ENCODE measurements around the gene MAPKBP1. TPM values are rescaled to one million over a fixed set of nuclear protein-coding genes. Genes with fewer than 3 reads are reported as not detected.

The MAPKBP1 gene
- total RNA-seq, 6 experiments from 2014 or later, result 4.3 to 7.9 (median 5.7) TPM

- no peaks in the 10 kb centered on the region for H3K4me1 ChIP-seq
- H3K36me3 ChIP-seq, result no peaks in the 10 kb centered on the region
- no peak overlapping the region for H3K4me3 ChIP-seq
- WGBS (ENCODE audit: insufficient coverage, low coverage, low lambda C conversion rate, missing lambda C conversion rate), result 60% methylated on average over 3 of the region's 30 CpGs
- no peak overlapping the region for H3K27ac ChIP-seq
- TF ChIP-seq CTCF (IDR thresholded peaks at IDR 0.05), result no peak
- TF ChIP-seq POLR2A (IDR thresholded peaks at IDR 0.05), result no peak
- DNase-seq, result no peak
- H3K27me3 ChIP-seq, result no peaks in the 10 kb centered on the region
- intact Hi-C loops (cut with DNase I), result no loop called here
- no peak for ATAC-seq
- H3K9me3 ChIP-seq, result no peaks in the 10 kb centered on the region
Observed at GRCh38 chr15:41855261-41855961, 81.1 kb downstream of the MAPKBP1 start.

GRCh38 chr15:41856262-41856661, 82.0 kb downstream of the MAPKBP1 start:
- no peaks in the 10 kb centered on the region for H3K27me3 ChIP-seq
- no peak for TF ChIP-seq CTCF (IDR thresholded peaks at IDR 0.05)
- no peak for TF ChIP-seq POLR2A (IDR thresholded peaks at IDR 0.05)
- no CpG with 5 or more reads among the region's 17 CpGs for WGBS (ENCODE audit: insufficient coverage, low coverage, low lambda C conversion rate, missing lambda C conversion rate)

GRCh38 chr15:41856716-41857115, 82.4 kb downstream of the MAPKBP1 start:
- H3K36me3 ChIP-seq, result no peaks in the 10 kb centered on the region
- no peak for ATAC-seq
- no peaks in the 10 kb centered on the region for H3K4me1 ChIP-seq
- H3K27me3 ChIP-seq, result no peaks in the 10 kb centered on the region
- intact Hi-C loops (cut with DNase I), result no loop called here
- no peaks in the 10 kb centered on the region for H3K9me3 ChIP-seq
- no peak overlapping the region for H3K4me3 ChIP-seq
- H3K27ac ChIP-seq, result no peak overlapping the region
- WGBS (ENCODE audit: insufficient coverage, low coverage, low lambda C conversion rate, missing lambda C conversion rate), result 60% methylated on average over 1 of the region's 12 CpGs
- TF ChIP-seq POLR2A (IDR thresholded peaks at IDR 0.05) (no peak), CTCF (IDR thresholded peaks at IDR 0.05) (no peak)
- no peak for DNase-seq

More at GRCh38 chr15:41856262-41856661, 82.0 kb downstream of the MAPKBP1 start:
- DNase-seq, result no peak
- no peaks in the 10 kb centered on the region for H3K4me1 ChIP-seq
- no peaks in the 10 kb centered on the region for H3K9me3 ChIP-seq
- H3K4me3 ChIP-seq, result no peak overlapping the region
- intact Hi-C loops (cut with DNase I), result no loop called here
- ATAC-seq, result no peak
- no peak overlapping the region for H3K27ac ChIP-seq
- H3K36me3 ChIP-seq, result no peaks in the 10 kb centered on the region

- H3K27ac ChIP-seq, result no peak overlapping the region
- no peak for DNase-seq
- no peaks in the 10 kb centered on the region for H3K27me3 ChIP-seq
- ATAC-seq, result no peak
- H3K9me3 ChIP-seq, result no peaks in the 10 kb centered on the region
- TF ChIP-seq POLR2A (IDR thresholded peaks at IDR 0.05) (no peak), CTCF (IDR thresholded peaks at IDR 0.05) (no peak)
- intact Hi-C loops (cut with DNase I), result no loop called here
- no peak overlapping the region for H3K4me3 ChIP-seq
- no peaks in the 10 kb centered on the region for H3K4me1 ChIP-seq
- 20% methylated on average over 1 of the region's 9 CpGs for WGBS (ENCODE audit: insufficient coverage, low coverage, low lambda C conversion rate, missing lambda C conversion rate)
- no peaks in the 10 kb centered on the region for H3K36me3 ChIP-seq
Observed at GRCh38 chr15:41857316-41857715, 83.0 kb downstream of the MAPKBP1 start.

Data from right lobe of liver (tissue), 6 donors.